Loucy (cell line): ENCODE measurements around the gene PIP4K2C.

Experiments
- H2AFZ ChIP-seq: fragments of 200-600 bp; sonication (generic); 2 replicates; pipeline ENCODE4 v1.6.0; 2016; ENCODE audit warnings: antibody characterized with exemption, mild to moderate bottlenecking, low read length, moderate library complexity
- H3F3A ChIP-seq: fragments of 200-600 bp; 2 replicates; pipeline ENCODE4 v1.6.0; 2016; ENCODE audit warnings: antibody characterized with exemption, low read depth, mild to moderate bottlenecking
- H3K27me3 ChIP-seq: fragments of 200-600 bp; sonication (generic); 2 replicates; pipeline ENCODE4 v1.6.1; 2014; ENCODE audit warnings: low read length, mild to moderate bottlenecking; ENCODE audit not compliant: insufficient read depth, poor library complexity, severe bottlenecking
- H3K36me3 ChIP-seq: fragments of 200-600 bp; sonication (generic); 2 replicates; pipeline ENCODE4 v1.6.1; 2016; ENCODE audit warnings: low read length; ENCODE audit not compliant: insufficient read depth
- H3K4me1 ChIP-seq: fragments of 200-600 bp; sonication (generic); 2 replicates; pipeline ENCODE4 v1.5.1; 2014; ENCODE audit warnings: low read length, mild to moderate bottlenecking; ENCODE audit not compliant: insufficient read depth, poor library complexity, severe bottlenecking
- H3K4me2 ChIP-seq: fragments of 200-600 bp; sonication (generic); 2 replicates; pipeline ENCODE4 v1.6.0; 2014; ENCODE audit warnings: antibody characterized with exemption, low read length, low read depth, mild to moderate bottlenecking; ENCODE audit not compliant: poor library complexity, severe bottlenecking
- H3K4me3 ChIP-seq: fragments of 200-600 bp; sonication (generic); 2 replicates; pipeline ENCODE4 v1.5.1; 2014; ENCODE audit warnings: low read length, mild to moderate bottlenecking, mixed read lengths; ENCODE audit not compliant: poor library complexity, severe bottlenecking
- H3K79me2 ChIP-seq: fragments of 200-600 bp; sonication (generic); 2 replicates; pipeline ENCODE4 v1.6.1; 2014; ENCODE audit warnings: low read length; ENCODE audit not compliant: insufficient read depth
- H3K9ac ChIP-seq: fragments of 200-600 bp; sonication (generic); 2 replicates; pipeline ENCODE4 v1.6.0; 2014; ENCODE audit warnings: mild to moderate bottlenecking, low read depth, low read length, moderate library complexity; ENCODE audit not compliant: poor library complexity, severe bottlenecking
- H3K9me2 ChIP-seq: fragments of 200-600 bp; sonication (generic); replicated peaks from 2 replicates; pipeline ENCODE4 v1.6.1; 2016; ENCODE audit warnings: low read depth, low read length, mixed read lengths
- H3K9me3 ChIP-seq: fragments of 200-600 bp; sonication (generic); 2 replicates; pipeline ENCODE4 v1.6.1; 2014; ENCODE audit warnings: mild to moderate bottlenecking, antibody characterized with exemption, low read length, low read depth; ENCODE audit not compliant: insufficient read depth
- H4K20me1 ChIP-seq: fragments of 200-600 bp; sonication (generic); 2 replicates; pipeline ENCODE4 v1.6.0; 2014; ENCODE audit warnings: antibody characterized with exemption, low read length, mild to moderate bottlenecking; ENCODE audit not compliant: insufficient read depth, poor library complexity, severe bottlenecking
- EZH2phosphoT487 ChIP-seq: fragments of 200-600 bp; IDR thresholded peaks from 2 replicates; pipeline ENCODE4 v1.6.1; 2018; ENCODE audit warnings: antibody characterized with exemption, mild to moderate bottlenecking, moderate library complexity, borderline replicate concordance
- TF ChIP-seq, protein P1 (sequence below): fragments of 200-600 bp; sonication (generic); conservative IDR thresholded peaks from 2 replicates; pipeline ENCODE4 v1.5.1; 2014; ENCODE audit warnings: mild to moderate bottlenecking, antibody characterized with exemption, low read length

Gene PIP4K2C

GRCh38 chr12:57628280-57629191, 37.5 kb downstream of the PIP4K2C start:
- Histone ChIP-seq H3K4me2 (no peak overlapping the region), H3K9me2 (no peaks in the 10 kb centered on the region), H3K9me3 (no peaks in the 10 kb centered on the region), H4K20me1 (no peaks in the 10 kb centered on the region), H3F3A (no peaks in the 10 kb centered on the region), H3K27me3 (no peaks in the 10 kb centered on the region), H3K4me1 (peaks cover 5% of the 10 kb centered on the region), H3K9ac (no peak overlapping the region), H3K4me3 (no peak overlapping the region), H2AFZ (no peak overlapping the region), H3K79me2 (no peaks in the 10 kb centered on the region), H3K36me3 (no peaks in the 10 kb centered on the region)
- TF ChIP-seq EZH2phosphoT487: no peak

- TF ChIP-seq, protein P1, sequence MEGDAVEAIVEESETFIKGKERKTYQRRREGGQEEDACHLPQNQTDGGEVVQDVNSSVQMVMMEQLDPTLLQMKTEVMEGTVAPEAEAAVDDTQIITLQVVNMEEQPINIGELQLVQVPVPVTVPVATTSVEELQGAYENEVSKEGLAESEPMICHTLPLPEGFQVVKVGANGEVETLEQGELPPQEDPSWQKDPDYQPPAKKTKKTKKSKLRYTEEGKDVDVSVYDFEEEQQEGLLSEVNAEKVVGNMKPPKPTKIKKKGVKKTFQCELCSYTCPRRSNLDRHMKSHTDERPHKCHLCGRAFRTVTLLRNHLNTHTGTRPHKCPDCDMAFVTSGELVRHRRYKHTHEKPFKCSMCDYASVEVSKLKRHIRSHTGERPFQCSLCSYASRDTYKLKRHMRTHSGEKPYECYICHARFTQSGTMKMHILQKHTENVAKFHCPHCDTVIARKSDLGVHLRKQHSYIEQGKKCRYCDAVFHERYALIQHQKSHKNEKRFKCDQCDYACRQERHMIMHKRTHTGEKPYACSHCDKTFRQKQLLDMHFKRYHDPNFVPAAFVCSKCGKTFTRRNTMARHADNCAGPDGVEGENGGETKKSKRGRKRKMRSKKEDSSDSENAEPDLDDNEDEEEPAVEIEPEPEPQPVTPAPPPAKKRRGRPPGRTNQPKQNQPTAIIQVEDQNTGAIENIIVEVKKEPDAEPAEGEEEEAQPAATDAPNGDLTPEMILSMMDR: no peak
- TF ChIP-seq EZH2phosphoT487: no peak
- Histone ChIP-seq H3F3A (no peaks in the 10 kb centered on the region), H3K9ac (no peak overlapping the region), H3K4me3 (no peak overlapping the region), H3K9me3 (no peaks in the 10 kb centered on the region), H3K4me1 (peaks cover 5% of the 10 kb centered on the region), H3K79me2 (no peaks in the 10 kb centered on the region), H3K4me2 (no peak overlapping the region), H3K9me2 (no peaks in the 10 kb centered on the region), H2AFZ (no peak overlapping the region), H4K20me1 (no peaks in the 10 kb centered on the region), H3K36me3 (no peaks in the 10 kb centered on the region), H3K27me3 (no peaks in the 10 kb centered on the region)
These were observed 39.0 kb downstream of the PIP4K2C start for GRCh38 chr12:57629897-57630471.

DNA sequence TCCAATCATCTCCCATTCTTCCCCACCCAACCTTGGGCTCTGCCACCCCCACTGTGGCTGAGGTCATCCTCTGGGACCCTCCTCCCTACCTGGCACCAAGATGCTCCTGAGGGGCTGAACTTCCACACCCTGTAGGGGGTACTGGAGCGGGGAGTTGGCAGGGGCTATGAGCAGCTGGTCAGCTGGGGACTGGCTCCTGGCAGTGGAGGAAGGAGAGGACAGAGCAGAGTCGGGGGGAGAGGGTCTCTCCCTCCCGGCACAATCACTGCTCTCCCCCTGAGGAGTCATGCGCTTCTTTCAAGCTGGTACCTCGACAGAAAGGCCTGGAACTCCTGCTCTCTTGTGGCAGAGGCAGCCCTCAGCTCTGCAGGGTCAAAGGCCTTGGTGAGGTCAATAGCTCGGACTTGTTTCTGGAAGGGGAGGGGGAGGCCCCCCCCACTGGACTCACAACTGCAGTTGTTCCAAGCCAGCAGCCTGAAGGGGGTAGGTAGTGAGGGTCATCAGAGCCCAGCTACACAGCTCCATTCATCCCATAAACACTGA, 40.0 kb downstream of the PIP4K2C start:
- H3K36me3 ChIP-seq: no peaks in the 10 kb centered on the region
- H3K27me3 ChIP-seq: no peaks in the 10 kb centered on the region
- H3K4me3 ChIP-seq: no peak overlapping the region
- H3F3A ChIP-seq: no peaks in the 10 kb centered on the region
- no peaks in the 10 kb centered on the region for H3K79me2 ChIP-seq
- no peaks in the 10 kb centered on the region for H4K20me1 ChIP-seq
- TF ChIP-seq, protein P1: no peak
- TF ChIP-seq EZH2phosphoT487: no peak
- no peaks in the 10 kb centered on the region for H3K9me2 ChIP-seq
- H3K9ac ChIP-seq: no peak overlapping the region
- H3K4me2 ChIP-seq: no peak overlapping the region
- H2AFZ ChIP-seq: no peak overlapping the region
- H3K9me3 ChIP-seq: no peaks in the 10 kb centered on the region
- peaks cover 5% of the 10 kb centered on the region for H3K4me1 ChIP-seq
